ENCODE data around the gene CNEP1R1. TPM values are rescaled to one million over a fixed set of nuclear protein-coding genes. Genes with fewer than 3 reads are reported as not detected.

CNEP1R1 gene
- total and polyA plus RNA-seq, 2 experiments from 2014 or later, result 13.8 to 30.3 TPM

GRCh38 chr16:50015631-50016030 lies 9.4 kb upstream of the CNEP1R1 start:
- Mint-ChIP-seq H3K9me3 (no peaks in the 10 kb centered on the region), H3K4me1 (no peaks in the 10 kb centered on the region), H3K27ac (no peak overlapping the region), H3K27me3 (ENCODE audit: insufficient read depth, low read depth, poor library complexity) (peaks cover 5% of the 10 kb centered on the region), H3K36me3 (ENCODE audit: low read depth) (no peaks in the 10 kb centered on the region), H3K4me3 (no peak overlapping the region)
- no peak overlapping the region for H3K27ac ChIP-seq (ENCODE audit: low read depth)
- no peaks in the 10 kb centered on the region for H3K27me3 ChIP-seq (ENCODE audit: insufficient read depth)
- DNase-seq (ENCODE audit: low spot score), result no peak
- H4K20me1 ChIP-seq (replicated peaks; ENCODE audit: insufficient read depth), result no peaks in the 10 kb centered on the region
- no peak for ATAC-seq
- TF ChIP-seq EZH2phosphoT487 (IDR thresholded peaks at IDR 0.05; ENCODE audit: unreplicated experiment), result no peak
- no peak overlapping the region; the same call in 1 of the 2 replicates for H2AFZ ChIP-seq
- peaks cover 7% of the 10 kb centered on the region for H3K9me2 ChIP-seq (ENCODE audit: insufficient read depth)
- H3F3A ChIP-seq (replicated peaks; ENCODE audit: low read depth), result no peaks in the 10 kb centered on the region
- H3K4me1 ChIP-seq (ENCODE audit: insufficient read depth), result no peaks in the 10 kb centered on the region
- H3K4me3 ChIP-seq, result no peak overlapping the region
- H3K36me3 ChIP-seq (ENCODE audit: insufficient read depth), result no peaks in the 10 kb centered on the region
- no peaks in the 10 kb centered on the region for H3K79me2 ChIP-seq (replicated peaks; ENCODE audit: insufficient read depth)
- no peak overlapping the region for H3K4me2 ChIP-seq

DNA sequence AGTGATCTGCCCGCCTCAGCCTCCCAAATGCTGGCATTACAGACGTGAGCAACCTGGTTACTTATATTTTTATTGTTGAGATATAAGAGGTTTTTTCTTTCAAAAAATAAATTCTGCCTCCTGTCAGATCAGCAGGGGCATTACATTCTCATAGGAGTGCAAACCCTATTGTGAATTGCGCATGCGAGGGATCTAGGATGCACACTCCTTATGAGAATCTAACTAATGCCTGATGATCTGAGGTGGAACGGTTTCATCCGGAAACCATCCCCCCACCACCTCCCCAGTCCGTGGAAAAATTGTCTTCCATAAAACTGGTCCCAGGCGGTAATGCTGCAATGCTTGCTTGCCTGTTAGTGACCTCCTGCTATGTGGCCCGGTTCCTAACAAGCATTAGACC lies 7.5 kb upstream of the CNEP1R1 start:
- H3K27me3 ChIP-seq (ENCODE audit: insufficient read depth), result no peaks in the 10 kb centered on the region
- H2AFZ ChIP-seq, result no peak overlapping the region
- peaks cover 7% of the 10 kb centered on the region for H3K9me2 ChIP-seq (ENCODE audit: insufficient read depth)
- no peak overlapping the region for H3K4me2 ChIP-seq
- H3K27ac ChIP-seq (ENCODE audit: low read depth), result no peak overlapping the region
- no peak for TF ChIP-seq EZH2phosphoT487 (IDR thresholded peaks at IDR 0.05; ENCODE audit: unreplicated experiment)
- no peak for TF ChIP-seq ZNF331 (CRISPR knock-in tag; IDR thresholded peaks at IDR 0.05; ENCODE audit: low read depth)
- TF ChIP-seq POLR2AphosphoS5 (IDR thresholded peaks at IDR 0.05; ENCODE audit: low read depth), result no peak
- no peak for TF ChIP-seq ZNF462 (CRISPR knock-in tag; IDR thresholded peaks at IDR 0.05)
- H3K36me3 ChIP-seq (ENCODE audit: insufficient read depth), result no peaks in the 10 kb centered on the region
- Mint-ChIP-seq H3K27me3 (ENCODE audit: insufficient read depth, low read depth, poor library complexity) (no peaks in the 10 kb centered on the region), H3K4me3 (no peak overlapping the region), H3K27ac (no peak overlapping the region), H3K9me3 (no peaks in the 10 kb centered on the region), H3K36me3 (ENCODE audit: low read depth) (no peaks in the 10 kb centered on the region), H3K4me1 (peaks cover 9% of the 10 kb centered on the region; the same call in 2 of the 3 replicates)
- H3K79me2 ChIP-seq (replicated peaks; ENCODE audit: insufficient read depth), result no peaks in the 10 kb centered on the region
- no peaks in the 10 kb centered on the region for H3K4me1 ChIP-seq (ENCODE audit: insufficient read depth)
- no peaks in the 10 kb centered on the region for H3F3A ChIP-seq (replicated peaks; ENCODE audit: low read depth)
- H4K20me1 ChIP-seq (replicated peaks; ENCODE audit: insufficient read depth), result no peaks in the 10 kb centered on the region
- ATAC-seq (no peak), DNase-seq (ENCODE audit: low spot score) (no peak)
- no peak overlapping the region for H3K4me3 ChIP-seq
